ENCODE measurements around the gene MVB12B.
"Not testable (repeated sequence)": the region's sequence is repeated elsewhere in the genome, so short reads cannot be mapped to it uniquely, and the experiment has no call there.

The MVB12B gene

DNA sequence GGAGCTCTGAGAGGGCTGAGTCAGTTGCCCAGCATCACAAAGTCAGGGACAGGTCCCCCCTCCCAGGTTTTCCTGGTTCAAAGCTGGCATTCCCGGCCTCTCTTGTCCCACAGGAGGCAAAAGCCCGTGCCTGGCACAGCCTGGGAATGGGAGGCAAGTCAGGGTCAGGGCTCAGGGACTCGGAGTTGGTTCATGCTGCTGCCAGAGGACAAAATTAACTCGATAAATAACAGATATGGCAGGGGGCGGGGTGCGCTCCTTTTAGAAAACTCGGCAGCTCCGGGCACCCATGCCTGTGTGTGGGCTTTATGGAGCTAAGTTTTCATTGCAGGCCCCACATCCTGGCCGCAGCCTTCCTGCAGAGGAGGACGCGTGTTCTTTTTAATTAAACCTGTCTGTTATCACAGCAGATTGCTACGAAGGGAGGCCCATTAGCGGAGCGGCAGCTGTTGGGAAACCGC lies 224.3 kb downstream of the MVB12B start:
- DNase-seq, result no peak

DNA sequence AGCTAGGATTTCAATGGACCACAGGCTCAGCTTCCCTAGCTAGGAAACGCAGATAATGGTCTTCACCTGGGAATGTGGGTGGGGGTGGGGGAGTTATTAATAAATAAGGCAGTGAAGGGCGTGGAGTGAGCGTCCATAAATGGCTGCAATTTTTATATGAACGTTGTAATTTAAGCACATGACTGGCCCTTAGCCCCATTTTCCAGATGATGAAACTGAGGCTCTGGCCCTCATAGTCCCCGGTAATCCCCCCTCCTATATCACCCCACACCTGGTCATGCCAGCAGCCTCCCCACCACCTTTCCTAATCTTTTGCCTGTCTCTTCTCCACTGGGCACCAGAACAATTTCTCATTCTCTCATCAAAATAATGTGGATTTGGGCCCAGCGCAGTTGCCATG lies 225.2 kb downstream of the MVB12B start:
- DNase-seq, result no peak

GRCh38 chr9:126554292-126554691 lies 227.7 kb downstream of the MVB12B start:
- no peak for DNase-seq

DNA sequence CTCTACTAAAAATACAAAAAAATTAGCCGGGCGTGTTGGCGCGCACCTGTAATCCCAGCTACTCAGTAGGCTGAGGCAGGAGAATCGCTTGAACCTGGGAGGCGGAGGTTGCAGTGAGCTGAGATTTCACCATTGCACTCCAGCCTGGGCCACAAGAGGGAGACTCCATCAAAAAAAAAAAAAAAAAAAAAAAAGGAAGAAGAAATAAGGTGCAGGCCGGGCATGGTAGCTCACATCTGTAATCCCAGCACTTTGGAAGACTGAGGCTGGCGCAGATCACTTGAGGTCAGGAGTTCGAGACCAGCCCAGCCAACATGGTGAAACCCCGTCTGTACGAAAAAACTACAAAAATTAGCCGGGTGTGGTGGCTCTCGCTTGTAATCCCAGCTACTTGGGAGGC lies 228.8 kb downstream of the MVB12B start:
- not testable (repeated sequence) for DNase-seq

All from stimulated activated CD4-positive, alpha-beta T cell treated with anti-CD3 and anti-CD28 coated beads, Interleukin-12 subunit alpha, Interleukin-12 subunit beta, amount 100 ng/mL, for 4 hours (primary cell).